ENCODE measurements around the gene NFIA.

Gene NFIA

GRCh38 chr1:61253059-61253735 lies 170.8 kb downstream of the NFIA start (continued):
- TF ChIP-seq ZNF416 (tag by site-specific recombination; IDR thresholded peaks at IDR 0.05): no peak
- TF ChIP-seq ZNF692 (tag by site-specific recombination; IDR thresholded peaks at IDR 0.05): peak; percentile 48; the same call in 1 of the 2 replicates
- no peak for TF ChIP-seq KLF1 (tag by site-specific recombination; IDR thresholded peaks at IDR 0.05)
- TF ChIP-seq SETDB1 (IDR thresholded peaks at IDR 0.05; ENCODE audit: insufficient read length, low read length): no peak
- TF ChIP-seq BCL11B (tag by site-specific recombination; IDR thresholded peaks at IDR 0.05; ENCODE audit: low read depth): no peak
- TF ChIP-seq ZNF138 (tag by site-specific recombination; IDR thresholded peaks at IDR 0.05; ENCODE audit: borderline replicate concordance): no peak
- TF ChIP-seq ZNF558 (tag by site-specific recombination; IDR thresholded peaks at IDR 0.05): no peak
- 0 out of 2 replicates have a peak, but pooled peaks have one; percentile 59 for TF ChIP-seq PRDM1 (tag by site-specific recombination; IDR thresholded peaks at IDR 0.05)
- no peak for TF ChIP-seq ZNF280D (tag by site-specific recombination; IDR thresholded peaks at IDR 0.05)
- TF ChIP-seq ZNF776 (tag by site-specific recombination; IDR thresholded peaks at IDR 0.05; ENCODE audit: borderline replicate concordance): no peak
- TF ChIP-seq ZNF366 (tag by site-specific recombination; conservative IDR thresholded peaks at IDR 0.05): peak; percentile 38; the same call in 1 of the 2 replicates
- TF ChIP-seq ZNF521 (tag by site-specific recombination; IDR thresholded peaks at IDR 0.05): no peak
- no peak for TF ChIP-seq ZNF112 (tag by site-specific recombination; IDR thresholded peaks at IDR 0.05)
- TF ChIP-seq ATF2 (tag by site-specific recombination; IDR thresholded peaks at IDR 0.05; ENCODE audit: low read depth): no peak
- TF ChIP-seq ZNF571 (tag by site-specific recombination; IDR thresholded peaks at IDR 0.05): no peak
- TF ChIP-seq ZNF621 (tag by site-specific recombination; IDR thresholded peaks at IDR 0.05): no peak
- no peak for TF ChIP-seq CTCF (tag by site-specific recombination; IDR thresholded peaks at IDR 0.05)
- no peak for TF ChIP-seq ZNF530 (tag by site-specific recombination; IDR thresholded peaks at IDR 0.05; ENCODE audit: low read depth)
- no peak for TF ChIP-seq ZNF202 (tag by site-specific recombination; IDR thresholded peaks at IDR 0.05; ENCODE audit: borderline replicate concordance)
- peak; percentile 77 for TF ChIP-seq PRDM10 (tag by site-specific recombination; IDR thresholded peaks at IDR 0.05)
- TF ChIP-seq ZNF26 (tag by site-specific recombination; IDR thresholded peaks at IDR 0.05): no peak
- no peak for TF ChIP-seq SP7 (tag by site-specific recombination; IDR thresholded peaks at IDR 0.05)
- no peak for TF ChIP-seq ZNF664 (tag by site-specific recombination; IDR thresholded peaks at IDR 0.05)
- no peak for TF ChIP-seq SALL2 (tag by site-specific recombination; IDR thresholded peaks at IDR 0.05; ENCODE audit: borderline replicate concordance)
- no peak for TF ChIP-seq ZNF785 (tag by site-specific recombination; IDR thresholded peaks at IDR 0.05)
- TF ChIP-seq ZNF473 (tag by site-specific recombination; IDR thresholded peaks at IDR 0.05): no peak
- no peak for TF ChIP-seq KLF7 (tag by site-specific recombination; IDR thresholded peaks at IDR 0.05; ENCODE audit: borderline replicate concordance)

Measured in HEK293 (cell line).